HEK293 (cell line): ENCODE measurements around the gene MYOG.

ENCODE experiments used
- ZNF138 ChIP-seq: fragments of 450-650 bp; formaldehyde crosslinking; IDR thresholded peaks from 2 replicates; pipeline ENCODE4 v1.5.1; 2016; ENCODE audit warnings: missing biosample characterization, missing genetic modification characterization, borderline replicate concordance
- ZNF660 ChIP-seq: fragments of 450-650 bp; IDR thresholded peaks from 2 replicates; pipeline ENCODE4 v1.5.1; 2018; ENCODE audit warnings: missing biosample characterization, mild to moderate bottlenecking, missing genetic modification characterization
- ZNF830 ChIP-seq: fragments of 450-650 bp; IDR thresholded peaks from 2 replicates; pipeline ENCODE4 v1.5.0; 2018; ENCODE audit warnings: missing biosample characterization, missing genetic modification characterization, low read depth, mild to moderate bottlenecking, moderate library complexity
- ZSCAN30 ChIP-seq: fragments of 450-650 bp; IDR thresholded peaks from 2 replicates; pipeline ENCODE4 v1.5.1; 2018; ENCODE audit warnings: missing biosample characterization, mild to moderate bottlenecking, missing genetic modification characterization, moderate library complexity
- TF ChIP-seq, protein P1 (sequence below): fragments of 450-650 bp; formaldehyde crosslinking; IDR thresholded peaks from 2 replicates; pipeline ENCODE4 v1.5.1; 2016; ENCODE audit warnings: missing biosample characterization, missing genetic modification characterization
- TF ChIP-seq, protein P2 (sequence below): fragments of 450-650 bp; formaldehyde crosslinking; IDR thresholded peaks from 2 replicates; pipeline ENCODE4 v1.5.1; 2016; ENCODE audit warnings: missing biosample characterization, missing genetic modification characterization

DNA sequence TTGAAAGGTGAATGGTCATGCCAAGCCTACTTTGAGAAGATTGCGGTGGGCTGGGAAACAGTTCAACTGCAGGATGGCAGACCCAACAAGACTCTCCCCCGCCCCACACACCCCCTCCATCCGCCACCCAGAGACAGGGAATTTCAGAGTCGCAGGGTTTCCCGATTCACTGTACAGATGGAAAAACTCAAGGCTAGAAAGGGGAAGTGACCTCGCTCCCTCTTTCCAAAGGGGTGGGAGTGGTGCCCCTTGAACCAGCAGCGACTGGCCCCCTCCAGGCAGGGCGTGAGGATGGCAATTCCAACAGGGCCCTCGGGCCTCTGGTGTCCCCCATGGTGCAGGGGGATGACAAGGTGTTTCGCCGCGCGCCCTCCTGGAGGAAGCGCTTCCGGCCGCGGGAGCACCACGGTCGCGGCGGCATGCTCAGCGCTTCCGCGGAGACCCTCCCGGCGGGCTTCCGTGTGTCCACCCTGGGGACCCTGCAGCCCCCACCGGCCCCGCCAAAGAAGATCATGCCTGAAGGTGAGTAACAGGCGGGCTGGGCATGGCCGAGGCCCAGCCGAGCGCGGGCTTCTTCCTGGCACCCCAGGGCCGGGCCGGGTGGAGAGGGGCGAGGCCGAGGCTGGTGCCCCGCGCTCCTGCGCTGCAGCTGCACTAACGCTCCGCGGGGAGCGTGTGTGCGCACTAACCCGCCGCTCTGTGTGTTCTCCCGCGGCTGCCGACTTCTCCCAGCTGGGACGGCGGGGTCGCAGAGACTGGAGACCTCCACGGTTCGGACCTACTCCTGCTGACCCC is 10.4 kb downstream of the MYOG start:
- TF ChIP-seq, protein P1, sequence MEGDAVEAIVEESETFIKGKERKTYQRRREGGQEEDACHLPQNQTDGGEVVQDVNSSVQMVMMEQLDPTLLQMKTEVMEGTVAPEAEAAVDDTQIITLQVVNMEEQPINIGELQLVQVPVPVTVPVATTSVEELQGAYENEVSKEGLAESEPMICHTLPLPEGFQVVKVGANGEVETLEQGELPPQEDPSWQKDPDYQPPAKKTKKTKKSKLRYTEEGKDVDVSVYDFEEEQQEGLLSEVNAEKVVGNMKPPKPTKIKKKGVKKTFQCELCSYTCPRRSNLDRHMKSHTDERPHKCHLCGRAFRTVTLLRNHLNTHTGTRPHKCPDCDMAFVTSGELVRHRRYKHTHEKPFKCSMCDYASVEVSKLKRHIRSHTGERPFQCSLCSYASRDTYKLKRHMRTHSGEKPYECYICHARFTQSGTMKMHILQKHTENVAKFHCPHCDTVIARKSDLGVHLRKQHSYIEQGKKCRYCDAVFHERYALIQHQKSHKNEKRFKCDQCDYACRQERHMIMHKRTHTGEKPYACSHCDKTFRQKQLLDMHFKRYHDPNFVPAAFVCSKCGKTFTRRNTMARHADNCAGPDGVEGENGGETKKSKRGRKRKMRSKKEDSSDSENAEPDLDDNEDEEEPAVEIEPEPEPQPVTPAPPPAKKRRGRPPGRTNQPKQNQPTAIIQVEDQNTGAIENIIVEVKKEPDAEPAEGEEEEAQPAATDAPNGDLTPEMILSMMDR (tag by site-specific recombination): no peak
- TF ChIP-seq ZNF660 (tag by site-specific recombination) (no peak), ZSCAN30 (tag by site-specific recombination) (no peak), ZNF830 (no peak), ZNF138 (no peak)
- TF ChIP-seq, protein P2, sequence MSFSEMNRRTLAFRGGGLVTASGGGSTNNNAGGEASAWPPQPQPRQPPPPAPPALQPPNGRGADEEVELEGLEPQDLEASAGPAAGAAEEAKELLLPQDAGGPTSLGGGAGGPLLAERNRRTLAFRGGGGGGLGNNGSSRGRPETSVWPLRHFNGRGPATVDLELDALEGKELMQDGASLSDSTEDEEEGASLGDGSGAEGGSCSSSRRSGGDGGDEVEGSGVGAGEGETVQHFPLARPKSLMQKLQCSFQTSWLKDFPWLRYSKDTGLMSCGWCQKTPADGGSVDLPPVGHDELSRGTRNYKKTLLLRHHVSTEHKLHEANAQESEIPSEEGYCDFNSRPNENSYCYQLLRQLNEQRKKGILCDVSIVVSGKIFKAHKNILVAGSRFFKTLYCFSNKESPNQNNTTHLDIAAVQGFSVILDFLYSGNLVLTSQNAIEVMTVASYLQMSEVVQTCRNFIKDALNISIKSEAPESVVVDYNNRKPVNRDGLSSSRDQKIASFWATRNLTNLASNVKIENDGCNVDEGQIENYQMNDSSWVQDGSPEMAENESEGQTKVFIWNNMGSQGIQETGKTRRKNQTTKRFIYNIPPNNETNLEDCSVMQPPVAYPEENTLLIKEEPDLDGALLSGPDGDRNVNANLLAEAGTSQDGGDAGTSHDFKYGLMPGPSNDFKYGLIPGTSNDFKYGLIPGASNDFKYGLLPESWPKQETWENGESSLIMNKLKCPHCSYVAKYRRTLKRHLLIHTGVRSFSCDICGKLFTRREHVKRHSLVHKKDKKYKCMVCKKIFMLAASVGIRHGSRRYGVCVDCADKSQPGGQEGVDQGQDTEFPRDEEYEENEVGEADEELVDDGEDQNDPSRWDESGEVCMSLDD (tag by site-specific recombination): no peak
